GM18499 (cell line): Measurements from ENCODE around the gene SIGLEC12.
"Not testable (repeated sequence)": the region's sequence is repeated elsewhere in the genome, so short reads cannot be mapped to it uniquely, and the experiment has no call there.

Source experiments
- ATAC-seq: cut with Tn5 transposase; IDR thresholded peaks from one replicate; pipeline ENCODE4 v1.9.1; 2021; ENCODE audit warnings: moderate number of reproducible peaks; ENCODE audit not compliant: insufficient read depth, unreplicated experiment

Gene SIGLEC12

DNA sequence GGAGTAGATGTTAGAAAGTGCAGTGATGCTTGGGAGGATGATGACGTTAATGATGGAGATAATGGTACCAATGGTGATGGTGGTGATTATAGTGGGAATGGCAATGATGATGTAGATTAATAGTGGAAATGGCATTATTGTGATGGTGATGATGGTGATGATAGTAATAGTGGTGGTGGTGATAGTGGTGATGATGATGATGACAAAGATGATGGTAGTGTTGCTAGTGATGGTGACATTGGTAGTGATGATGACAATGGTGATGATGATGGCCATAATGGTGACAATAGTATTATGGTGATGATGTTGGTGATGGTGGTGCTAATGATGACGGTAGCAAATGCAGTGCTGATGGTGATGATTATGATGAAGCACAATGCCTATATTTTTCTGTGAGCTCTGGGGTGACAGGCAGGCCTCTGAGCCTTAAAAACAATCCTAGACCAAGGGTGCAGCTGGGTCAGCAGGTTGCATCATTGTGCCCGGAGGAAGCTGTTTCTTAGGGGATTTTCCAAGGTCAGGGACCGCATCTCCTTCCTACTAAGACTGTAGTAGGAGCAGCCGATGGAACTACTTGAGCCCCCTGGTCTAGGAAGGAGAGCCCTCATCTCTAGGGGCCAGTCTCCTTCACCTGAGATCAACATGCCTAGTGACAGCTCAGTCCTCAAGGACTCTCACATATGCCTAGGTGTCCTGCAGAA, 15.5 kb downstream of the SIGLEC12 start:
- no peak for ATAC-seq

DNA sequence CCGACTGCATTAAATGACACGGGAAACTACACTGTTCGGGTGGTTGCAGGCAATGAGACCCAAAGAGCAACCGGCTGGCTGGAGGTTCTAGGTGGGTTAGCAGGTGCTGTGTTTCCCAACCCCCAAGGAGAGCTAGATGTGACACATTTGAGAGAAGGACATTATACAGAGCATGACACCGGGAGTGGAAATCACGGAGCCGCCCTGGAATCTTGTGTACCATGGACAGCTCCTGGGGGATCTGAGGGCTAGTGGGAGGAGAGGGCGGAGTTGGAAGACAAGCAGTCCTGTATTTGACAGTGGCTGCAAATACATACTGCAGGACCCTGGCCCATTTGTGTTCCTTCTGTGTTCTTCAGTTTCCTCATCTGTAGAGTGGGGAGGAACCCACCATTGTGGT, 21.0 kb downstream of the SIGLEC12 start:
- ATAC-seq: no peak

- ATAC-seq: no peak
Measured at GRCh38 chr19:51479531-51480331, 21.9 kb downstream of the SIGLEC12 start.

GRCh38 chr19:51478381-51479234, 23.0 kb downstream of the SIGLEC12 start, which contains the start of gene CEACAM18:
CEACAM18 (plus strand) TSS chr19:51478539.
- ATAC-seq: no peak

DNA sequence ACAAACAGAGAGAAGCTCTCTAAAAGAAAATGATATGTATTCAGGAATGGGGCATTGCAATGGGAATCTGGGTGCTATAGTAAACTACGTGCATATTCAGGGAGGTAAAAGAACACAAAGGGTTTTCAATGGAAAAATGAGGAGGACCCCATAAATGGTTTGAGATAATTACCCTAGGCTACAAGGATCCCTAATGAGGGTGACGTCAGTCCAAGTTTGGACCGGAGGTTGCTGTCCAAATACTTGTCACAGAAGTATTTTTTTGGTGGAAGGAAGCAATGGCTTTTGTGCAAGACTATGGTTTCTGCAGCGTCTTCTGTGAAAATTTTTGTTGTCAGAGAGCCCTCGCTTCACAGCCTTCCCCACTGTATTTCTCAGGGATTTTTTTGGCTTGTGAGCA, 24.3 kb downstream of the SIGLEC12 start:
- ATAC-seq: no peak

DNA sequence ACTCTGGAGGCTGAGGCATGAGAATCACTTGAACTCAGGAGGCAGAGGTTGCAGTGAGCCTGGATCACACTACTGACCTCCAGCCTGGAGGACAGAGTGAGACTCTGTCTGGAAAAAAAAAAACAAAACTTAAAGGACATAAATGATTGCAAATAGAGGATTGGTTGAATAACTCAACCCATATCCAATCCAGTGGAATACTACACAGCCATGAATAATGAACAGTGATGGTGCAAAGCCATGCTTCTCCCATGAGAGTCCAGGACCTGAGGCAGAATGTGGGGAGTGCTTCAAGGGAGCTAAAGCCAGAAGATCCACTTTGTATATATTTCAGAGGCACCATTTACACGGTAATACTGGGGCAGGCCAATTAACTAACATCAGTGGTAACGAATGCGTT, 25.4 kb downstream of the SIGLEC12 start:
- ATAC-seq: no peak

DNA sequence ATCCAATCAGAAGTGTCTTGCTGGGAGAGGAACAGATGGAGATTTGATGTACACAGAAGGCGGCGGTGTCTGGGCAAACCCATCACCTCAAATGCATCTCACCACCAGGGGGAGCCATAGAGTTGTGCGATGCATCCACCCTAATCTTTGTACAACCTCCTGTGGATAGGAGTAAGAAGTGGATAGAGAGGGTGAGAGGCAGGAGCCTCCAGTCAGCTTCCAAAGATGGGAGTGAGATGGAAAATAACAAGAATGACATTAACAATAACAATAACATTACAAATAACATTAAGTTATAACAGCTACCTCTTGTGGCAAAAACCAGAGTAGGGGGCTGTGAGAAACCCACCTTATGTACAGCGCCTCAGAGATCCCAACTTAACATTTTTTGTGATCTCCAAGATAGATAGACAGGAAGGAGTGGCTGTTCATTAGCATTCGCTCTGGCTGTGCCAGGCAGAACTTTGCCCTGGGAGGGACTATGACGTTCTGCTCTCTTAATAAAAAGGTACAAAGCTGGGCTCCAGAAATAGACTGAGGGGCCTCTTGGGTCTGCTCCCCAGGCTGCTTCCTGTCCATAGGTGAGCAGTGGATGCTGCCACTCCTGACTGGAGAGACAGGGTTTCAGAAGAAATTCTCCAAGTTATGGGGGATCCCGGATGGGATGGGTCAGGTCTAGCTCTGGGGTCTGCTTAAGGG, 28.4 kb downstream of the SIGLEC12 start:
- ATAC-seq: no peak

- ATAC-seq: no peak
Measured at GRCh38 chr19:51472607-51473006, 29.0 kb downstream of the SIGLEC12 start.

- no peak for ATAC-seq
Measured at GRCh38 chr19:51471527-51471926, 30.1 kb downstream of the SIGLEC12 start.

- no peak for ATAC-seq
Measured at GRCh38 chr19:51470966-51471365, 30.6 kb downstream of the SIGLEC12 start.

DNA sequence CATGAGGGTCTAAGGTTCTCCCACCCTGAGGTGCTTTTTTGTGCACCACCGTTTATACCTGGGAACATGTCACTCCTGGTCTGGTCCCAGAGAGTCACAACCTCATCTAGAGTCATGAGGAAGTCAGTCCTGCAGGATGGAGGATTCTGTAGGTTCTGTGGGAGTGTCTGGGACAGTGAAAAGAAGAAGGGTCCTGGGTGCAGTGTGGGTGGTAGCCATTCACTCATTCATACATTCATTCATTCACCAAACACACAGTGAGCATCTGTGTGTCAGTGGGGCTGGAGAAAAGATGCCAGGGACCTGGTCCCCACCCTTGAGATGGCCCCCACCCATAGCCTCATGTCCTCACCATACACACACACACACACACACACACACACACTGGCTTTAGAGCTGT, 32.0 kb downstream of the SIGLEC12 start:
- ATAC-seq: no peak

DNA sequence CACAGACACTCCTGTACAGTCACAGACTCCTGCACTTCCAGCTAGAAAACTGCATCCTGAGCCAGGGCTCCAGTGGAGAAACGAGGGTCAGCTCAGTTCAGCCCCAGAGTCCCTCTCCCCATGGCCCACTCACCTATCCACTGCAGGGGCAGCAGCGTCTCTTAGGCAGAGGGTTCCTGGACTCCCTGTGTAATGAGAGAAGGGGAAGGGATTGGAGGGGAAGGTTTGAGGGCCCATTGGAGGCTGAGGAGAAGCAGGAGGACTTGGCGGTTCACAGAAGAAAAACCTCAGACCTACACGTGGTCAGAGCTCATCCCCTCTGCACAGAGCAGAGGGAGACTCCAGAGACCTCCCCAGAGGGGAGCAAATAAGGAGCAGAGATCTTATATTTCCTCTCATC, 32.4 kb downstream of the SIGLEC12 start:
- no peak for ATAC-seq

GRCh38 chr19:51468545-51468920, 33.1 kb downstream of the SIGLEC12 start:
- ATAC-seq: no peak

- no peak for ATAC-seq
Measured at GRCh38 chr19:51467864-51468544, 33.6 kb downstream of the SIGLEC12 start.

DNA sequence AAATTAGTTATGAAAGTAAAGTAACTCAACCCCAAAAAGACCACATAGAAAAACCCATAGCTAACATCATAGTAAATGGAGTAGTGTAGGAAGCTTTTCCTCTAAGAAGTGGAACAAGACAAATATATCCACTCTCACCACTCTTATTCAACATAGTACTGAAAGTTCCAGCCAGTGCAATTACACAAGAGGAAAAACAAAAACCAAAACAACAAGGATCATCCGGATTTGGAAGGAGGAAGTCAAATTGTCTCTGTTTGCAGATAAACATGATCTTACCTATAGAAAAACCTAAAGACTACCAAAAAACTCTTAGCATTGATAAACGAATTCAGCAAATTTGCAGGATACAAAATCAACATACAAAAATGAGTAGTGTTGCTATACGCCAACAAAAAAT, 34.9 kb downstream of the SIGLEC12 start:
- no peak for ATAC-seq

DNA sequence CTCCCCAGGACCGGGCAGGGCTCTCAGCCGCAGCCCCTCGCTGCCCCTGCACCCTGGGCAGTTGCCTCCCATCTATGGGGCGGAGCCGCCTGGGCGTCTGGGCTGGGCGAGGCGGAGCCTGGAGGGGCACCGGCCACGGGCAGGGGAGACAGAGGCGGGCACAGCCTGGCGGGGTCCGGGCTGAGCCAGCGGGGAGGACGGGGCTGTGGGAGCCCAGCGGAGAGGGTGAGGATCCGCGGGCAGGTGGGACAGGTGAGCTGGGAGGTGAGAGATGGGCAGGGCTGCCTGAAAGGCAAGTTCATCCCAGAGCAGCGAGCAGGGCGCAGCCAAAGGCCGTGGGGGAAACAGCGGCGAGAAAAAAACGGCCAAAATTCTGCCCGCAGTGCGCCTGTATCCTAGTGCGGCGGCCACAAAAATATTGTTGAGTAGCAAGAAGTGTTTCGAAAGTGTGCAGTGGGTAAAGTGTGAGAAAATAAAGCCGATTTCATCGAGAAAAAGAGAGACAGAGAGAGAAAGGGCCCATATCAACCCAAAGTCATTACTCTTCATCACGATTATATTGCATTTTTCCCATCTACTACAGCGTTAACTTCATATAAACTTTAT, 37.5 kb downstream of the SIGLEC12 start:
- ATAC-seq: not testable (repeated sequence)

DNA sequence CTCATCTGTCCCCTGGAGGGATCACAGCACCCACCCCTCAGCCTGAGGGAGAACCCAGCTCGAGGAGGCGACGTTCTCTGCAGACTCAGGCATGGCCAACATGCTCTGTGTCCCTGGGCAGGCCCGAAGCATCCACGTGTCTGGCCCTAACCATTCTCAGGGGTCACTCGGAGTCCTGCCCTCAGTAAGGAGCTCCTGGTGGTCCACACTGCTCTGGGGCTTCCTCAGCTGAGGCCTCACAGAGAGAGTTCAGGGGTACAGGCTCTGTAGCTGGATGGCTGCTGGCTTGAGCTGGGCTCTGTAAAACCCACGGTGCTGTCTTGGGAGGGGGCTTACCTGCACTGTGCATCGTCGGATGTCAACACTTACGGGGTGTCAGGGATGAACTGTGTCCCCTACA, 38.9 kb downstream of the SIGLEC12 start:
- no peak for ATAC-seq

DNA sequence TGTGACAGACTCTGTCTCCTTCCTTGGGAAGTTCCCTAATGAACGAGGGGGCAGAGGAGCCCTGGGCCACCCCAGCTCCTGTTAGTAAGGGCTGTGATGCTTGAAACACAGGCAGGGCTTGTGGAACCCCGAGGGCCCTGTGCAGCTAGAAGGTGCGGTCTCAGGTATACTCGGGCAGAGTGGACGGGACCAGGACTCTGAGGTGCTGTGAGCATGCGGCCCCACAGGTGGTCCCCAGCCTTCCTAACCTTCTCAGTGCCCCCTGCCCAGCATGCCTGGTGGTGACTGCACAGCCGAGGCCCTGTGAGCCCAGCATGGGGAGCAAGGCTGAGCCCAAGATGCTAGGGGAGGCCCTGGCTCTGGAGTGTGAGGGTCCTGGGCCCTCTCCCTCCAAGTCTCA, 39.3 kb downstream of the SIGLEC12 start:
- ATAC-seq: no peak

GRCh38 chr19:51461723-51462161, 39.9 kb downstream of the SIGLEC12 start:
- ATAC-seq: no peak
